ENCODE data around the gene BAX. TPM values are rescaled to one million over a fixed set of nuclear protein-coding genes. Genes with fewer than 3 reads are reported as not detected.

BAX gene
- total RNA-seq, 1 donor from 2014 or later: 25.5 TPM

DNA sequence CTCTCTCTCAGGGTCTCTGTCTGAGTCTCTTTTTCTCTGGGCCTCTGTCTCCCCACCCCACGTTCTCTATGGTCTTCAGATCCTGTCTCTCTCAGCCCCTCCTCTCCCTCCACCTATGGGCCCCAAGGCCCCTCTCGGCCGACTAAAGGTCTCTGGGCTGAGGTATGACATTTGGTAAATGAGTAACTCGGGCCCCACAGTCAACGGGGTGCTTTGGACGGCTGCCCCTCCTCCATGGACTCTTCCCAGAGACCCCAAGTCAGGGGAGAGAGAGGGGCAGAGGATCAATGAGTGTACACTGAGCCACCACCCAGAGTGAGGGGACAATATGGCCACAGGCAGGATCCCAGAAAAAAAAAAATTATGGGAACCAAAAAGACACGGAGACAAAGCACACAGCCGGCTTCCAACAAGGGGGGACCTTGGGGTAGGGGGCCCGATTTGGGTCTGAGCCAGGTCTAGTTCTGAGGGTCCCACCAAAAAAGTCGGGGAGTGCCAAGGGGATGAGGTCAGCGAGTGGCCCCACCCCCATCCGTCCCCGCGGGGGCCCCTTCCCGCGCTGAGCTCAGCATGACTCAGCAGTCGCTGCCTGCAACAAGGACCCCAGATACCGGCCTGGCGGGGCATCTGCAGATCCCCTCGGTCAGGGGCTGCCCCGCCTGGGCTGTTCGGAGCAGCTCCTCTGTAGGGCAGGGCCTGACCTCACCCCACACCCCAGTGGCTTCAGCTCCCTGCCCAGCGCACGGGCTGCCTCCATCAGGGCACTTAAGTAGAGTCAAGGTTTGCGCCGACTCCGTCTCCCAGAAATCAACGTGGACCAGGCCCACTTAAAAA is 8.9 kb downstream of the BAX start:
- H3K9me3 ChIP-seq (replicated peaks): no peaks in the 10 kb centered on the region
- no peaks in the 10 kb centered on the region for H3K27me3 ChIP-seq (ENCODE audit: low read depth)
- DNase-seq: peak; percentile 72
- peak overlapping the region; percentile 94 for H3K27ac ChIP-seq (replicated peaks)
- peak overlapping the region; percentile 88 for H3K4me3 ChIP-seq
- TF ChIP-seq, protein P1, sequence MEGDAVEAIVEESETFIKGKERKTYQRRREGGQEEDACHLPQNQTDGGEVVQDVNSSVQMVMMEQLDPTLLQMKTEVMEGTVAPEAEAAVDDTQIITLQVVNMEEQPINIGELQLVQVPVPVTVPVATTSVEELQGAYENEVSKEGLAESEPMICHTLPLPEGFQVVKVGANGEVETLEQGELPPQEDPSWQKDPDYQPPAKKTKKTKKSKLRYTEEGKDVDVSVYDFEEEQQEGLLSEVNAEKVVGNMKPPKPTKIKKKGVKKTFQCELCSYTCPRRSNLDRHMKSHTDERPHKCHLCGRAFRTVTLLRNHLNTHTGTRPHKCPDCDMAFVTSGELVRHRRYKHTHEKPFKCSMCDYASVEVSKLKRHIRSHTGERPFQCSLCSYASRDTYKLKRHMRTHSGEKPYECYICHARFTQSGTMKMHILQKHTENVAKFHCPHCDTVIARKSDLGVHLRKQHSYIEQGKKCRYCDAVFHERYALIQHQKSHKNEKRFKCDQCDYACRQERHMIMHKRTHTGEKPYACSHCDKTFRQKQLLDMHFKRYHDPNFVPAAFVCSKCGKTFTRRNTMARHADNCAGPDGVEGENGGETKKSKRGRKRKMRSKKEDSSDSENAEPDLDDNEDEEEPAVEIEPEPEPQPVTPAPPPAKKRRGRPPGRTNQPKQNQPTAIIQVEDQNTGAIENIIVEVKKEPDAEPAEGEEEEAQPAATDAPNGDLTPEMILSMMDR (IDR thresholded peaks at IDR 0.05; ENCODE audit: borderline replicate concordance): no peak
- peaks cover 61% of the 10 kb centered on the region for H3K4me1 ChIP-seq
- intact Hi-C loops (cut with micrococcal nuclease): no loop called here
- peaks cover 21% of the 10 kb centered on the region for H3K36me3 ChIP-seq

DNA sequence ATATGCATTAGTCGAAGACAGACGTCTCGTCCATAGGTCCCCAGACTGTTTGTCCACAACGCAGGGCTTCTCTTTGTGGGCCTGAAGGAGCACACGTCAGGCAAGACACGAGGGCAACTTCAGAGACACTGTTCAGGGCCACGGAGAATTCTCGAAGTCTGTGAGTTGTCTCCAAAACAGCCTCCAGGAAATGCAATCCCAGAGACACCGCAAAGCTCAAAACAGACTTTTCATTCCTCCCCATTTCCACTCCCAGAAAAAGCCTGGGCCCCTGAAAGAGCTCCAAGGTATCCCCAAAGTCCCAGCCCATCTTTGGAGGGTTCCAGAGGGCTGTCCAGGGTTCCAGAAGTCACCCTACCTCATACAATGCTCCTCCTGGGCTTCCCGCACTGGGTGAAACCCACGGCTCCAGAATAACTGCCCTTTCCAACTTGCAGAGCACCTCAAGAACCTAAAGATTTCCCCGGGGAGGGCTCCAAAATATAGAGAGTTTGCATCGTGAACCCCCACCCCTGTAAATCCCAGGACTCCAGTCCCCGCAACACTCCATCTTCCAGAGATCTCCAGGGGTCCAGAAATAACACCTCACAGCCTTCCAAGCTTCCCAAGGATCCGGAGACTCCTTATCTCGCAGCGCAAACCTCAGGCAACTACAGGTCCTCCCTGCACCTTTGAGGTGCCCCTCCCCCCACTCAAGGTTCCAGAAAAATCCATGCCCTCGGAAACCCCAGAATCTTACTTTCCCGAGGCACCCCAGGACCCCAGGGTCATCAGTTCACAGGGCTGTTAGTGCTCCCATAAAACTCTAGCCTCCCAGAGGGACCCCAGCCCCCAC is 9.7 kb downstream of the BAX start:
- intact Hi-C loops (cut with micrococcal nuclease): no loop called here
- H3K4me1 ChIP-seq: peaks cover 69% of the 10 kb centered on the region

DNA sequence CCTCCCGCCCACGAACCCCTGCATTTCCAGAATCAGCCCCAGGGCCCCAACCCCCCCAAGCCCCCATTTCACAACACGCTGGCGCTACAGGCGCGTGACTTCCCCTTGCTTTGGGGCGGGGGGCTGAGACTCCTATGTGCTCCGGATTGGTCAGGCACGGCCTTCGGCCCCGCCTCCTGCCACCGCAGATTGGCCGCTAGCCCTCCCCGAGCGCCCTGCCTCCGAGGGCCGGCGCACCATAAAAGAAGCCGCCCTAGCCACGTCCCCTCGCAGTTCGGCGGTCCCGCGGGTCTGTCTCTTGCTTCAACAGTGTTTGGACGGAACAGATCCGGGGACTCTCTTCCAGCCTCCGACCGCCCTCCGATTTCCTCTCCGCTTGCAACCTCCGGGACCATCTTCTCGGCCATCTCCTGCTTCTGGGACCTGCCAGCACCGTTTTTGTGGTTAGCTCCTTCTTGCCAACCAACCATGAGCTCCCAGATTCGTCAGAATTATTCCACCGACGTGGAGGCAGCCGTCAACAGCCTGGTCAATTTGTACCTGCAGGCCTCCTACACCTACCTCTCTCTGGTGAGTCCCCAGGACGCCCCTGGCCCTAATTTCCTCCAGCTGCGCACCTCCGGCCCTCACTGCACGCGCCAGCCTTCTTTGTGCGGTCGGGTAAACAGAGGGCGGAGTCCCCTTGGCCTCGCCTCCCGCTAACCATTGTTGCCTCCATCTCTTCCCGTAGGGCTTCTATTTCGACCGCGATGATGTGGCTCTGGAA is 10.5 kb downstream of the BAX start, which contains the start of gene FTL:
Gene FTL (plus strand): TSS at position 270 of the 766 bp plus-strand sequence. CDS start 199 bp downstream, at position 469.
- peaks cover 37% of the 10 kb centered on the region for H3K36me3 ChIP-seq
- no peaks in the 10 kb centered on the region for H3K27me3 ChIP-seq (ENCODE audit: low read depth)
- no peaks in the 10 kb centered on the region for H3K9me3 ChIP-seq (replicated peaks)
- TF ChIP-seq, protein P1 (IDR thresholded peaks at IDR 0.05; ENCODE audit: borderline replicate concordance): no peak
- intact Hi-C loops (cut with micrococcal nuclease): no loop called here
- peak; percentile 98 for DNase-seq
- peaks cover 77% of the 10 kb centered on the region for H3K4me1 ChIP-seq
- H3K27ac ChIP-seq (replicated peaks): peak within 1 kb of the TSS; percentile 94
- peak within 1 kb of the TSS; percentile 88 for H3K4me3 ChIP-seq

More for the DNA sequence above, 9.7 kb downstream of the BAX start:
- DNase-seq: peak; percentile 30
- peak overlapping the region; percentile 88 for H3K4me3 ChIP-seq
- H3K36me3 ChIP-seq: peaks cover 29% of the 10 kb centered on the region
- no peaks in the 10 kb centered on the region for H3K9me3 ChIP-seq (replicated peaks)
- H3K27me3 ChIP-seq (ENCODE audit: low read depth): no peaks in the 10 kb centered on the region
- TF ChIP-seq, protein P1 (IDR thresholded peaks at IDR 0.05; ENCODE audit: borderline replicate concordance): no peak
- peak overlapping the region; percentile 94 for H3K27ac ChIP-seq (replicated peaks)

DNA sequence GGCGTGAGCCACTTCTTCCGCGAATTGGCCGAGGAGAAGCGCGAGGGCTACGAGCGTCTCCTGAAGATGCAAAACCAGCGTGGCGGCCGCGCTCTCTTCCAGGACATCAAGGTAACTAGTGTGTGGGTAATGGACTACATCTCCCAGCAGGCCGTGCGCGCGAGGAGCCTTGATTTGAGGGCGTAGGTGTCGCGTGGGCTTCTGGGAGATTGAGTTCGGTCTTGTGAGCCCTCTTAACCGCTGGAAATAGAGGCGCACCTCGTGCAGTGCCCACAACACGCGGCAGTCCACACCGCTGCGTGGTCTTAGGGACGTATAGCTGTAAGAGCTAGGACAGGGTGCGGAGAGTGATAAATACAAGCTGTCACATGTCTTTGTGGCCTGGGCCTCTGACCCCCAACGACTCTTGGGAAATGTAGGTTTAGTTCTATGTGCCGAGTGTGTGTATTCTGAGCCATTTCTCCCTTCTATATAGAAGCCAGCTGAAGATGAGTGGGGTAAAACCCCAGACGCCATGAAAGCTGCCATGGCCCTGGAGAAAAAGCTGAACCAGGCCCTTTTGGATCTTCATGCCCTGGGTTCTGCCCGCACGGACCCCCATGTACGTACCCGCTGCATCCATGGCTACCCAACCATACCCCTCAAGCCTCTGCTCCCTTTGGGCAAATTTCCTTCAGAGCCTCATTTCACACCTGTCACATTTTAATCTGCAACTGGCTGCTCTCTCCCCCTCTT is 11.3 kb downstream of the BAX start:
- DNase-seq: peak; percentile 89
- Histone ChIP-seq H3K4me3 (peak overlapping the region; percentile 88), H3K4me1 (peaks cover 85% of the 10 kb centered on the region), H3K27ac (replicated peaks) (peak overlapping the region; percentile 94), H3K9me3 (replicated peaks) (no peaks in the 10 kb centered on the region), H3K27me3 (ENCODE audit: low read depth) (no peaks in the 10 kb centered on the region), H3K36me3 (peaks cover 43% of the 10 kb centered on the region)
- TF ChIP-seq, protein P1 (IDR thresholded peaks at IDR 0.05; ENCODE audit: borderline replicate concordance): no peak
- intact Hi-C loops (cut with micrococcal nuclease): no loop called here

Data from left ventricle myocardium inferior (tissue), 1 donor.